ENCODE measurements around the gene MOGAT3. TPM values are rescaled to one million over a fixed set of nuclear protein-coding genes. Genes with fewer than 3 reads are reported as not detected.

Gene MOGAT3
- total RNA-seq, 1 experiment from 2014 or later, result 0.81 TPM

- peaks cover 62% of the 10 kb centered on the region for H3K4me1 Mint-ChIP-seq
- ATAC-seq, result peak; percentile 1
- TF ChIP-seq CREM (CRISPR knock-in tag; IDR thresholded peaks at IDR 0.05) (no peak), MYBL2 (CRISPR knock-in tag; IDR thresholded peaks at IDR 0.05) (peak; percentile 13; the same call in 1 of the 2 replicates), ZBTB43 (CRISPR knock-in tag; IDR thresholded peaks at IDR 0.05) (0 out of 2 replicates have a peak, but pooled peaks have one; percentile 10), ZNF232 (CRISPR knock-in tag; IDR thresholded peaks at IDR 0.05) (peak; percentile 68; the same call in 1 of the 2 replicates), TEAD1 (CRISPR knock-in tag; IDR thresholded peaks at IDR 0.05) (no peak; the same call in 1 of the 2 replicates), KAT7 (CRISPR knock-in tag; IDR thresholded peaks at IDR 0.05; ENCODE audit: borderline replicate concordance) (peak; percentile 45; the same call in 1 of the 2 replicates), FOXP4 (CRISPR knock-in tag; IDR thresholded peaks at IDR 0.05) (peak; percentile 19; the same call in 1 of the 2 replicates), E2F4 (CRISPR knock-in tag; IDR thresholded peaks at IDR 0.05; ENCODE audit: borderline replicate concordance, low read depth) (0 out of 2 replicates have a peak, but pooled peaks have one; percentile 9), ELF4 (CRISPR knock-in tag; IDR thresholded peaks at IDR 0.05; ENCODE audit: low read depth) (0 out of 2 replicates have a peak, but pooled peaks have one; percentile 61), ARID4B (CRISPR knock-in tag; IDR thresholded peaks at IDR 0.05; ENCODE audit: borderline replicate concordance) (no peak), ZNF281 (CRISPR knock-in tag; IDR thresholded peaks at IDR 0.05) (peak; percentile 65; the same call in 1 of the 2 replicates), SP1 (CRISPR knock-in tag; conservative IDR thresholded peaks at IDR 0.05) (peak; percentile 63), ZNF263 (CRISPR knock-in tag; IDR thresholded peaks at IDR 0.05; ENCODE audit: low read depth) (peak; percentile 98), E2F5 (CRISPR knock-in tag; IDR thresholded peaks at IDR 0.05) (0 out of 2 replicates have a peak, but pooled peaks have one; percentile 1), NR2C2 (CRISPR knock-in tag; IDR thresholded peaks at IDR 0.05) (0 out of 2 replicates have a peak, but pooled peaks have one; percentile 29), CTCF (IDR thresholded peaks at IDR 0.05) (no peak), SMAD3 (CRISPR knock-in tag; IDR thresholded peaks at IDR 0.05; ENCODE audit: borderline replicate concordance) (0 out of 2 replicates have a peak, but pooled peaks have one; percentile 33)
- peak overlapping the region; percentile 81 for H3K4me3 Mint-ChIP-seq
- DNase-seq (ENCODE audit: low spot score), result peak; percentile 70
- no peak overlapping the region for H3K27ac Mint-ChIP-seq
- ChIA-PET CTCF (interaction anchor here (0.6 to 9.0 kb wide), 12 partner anchors 7 to 269 kb away, joined by 3 to 103 read pairs (median 4); no protein-coding TSS in a partner anchor), POLR2A (no interaction called here)
- H3K36me3 Mint-ChIP-seq, result peaks cover 2% of the 10 kb centered on the region; the same call in 1 of the 2 replicates
- H3K9me3 Mint-ChIP-seq, result no peaks in the 10 kb centered on the region
- H3K27me3 Mint-ChIP-seq (ENCODE audit: low read depth), result peaks cover 49% of the 10 kb centered on the region
Observed at GRCh38 chr7:101163279-101164070, 37.4 kb downstream of the MOGAT3 start.
